HepG2 (cell line): ENCODE measurements around the gene RNASE7. TPM values are rescaled to one million over a fixed set of nuclear protein-coding genes. Genes with fewer than 3 reads are reported as not detected.

ENCODE experiments used
- AGO1 ChIP-seq: fragments of 200-400 bp; formaldehyde crosslinking; IDR thresholded peaks from 2 replicates; pipeline ENCODE4 v1.6.1; 2017; ENCODE audit warnings: mild to moderate bottlenecking, low read depth, low read length, moderate library complexity; ENCODE audit not compliant: poor library complexity, severe bottlenecking
- BORCS8-MEF2B ChIP-seq: sonication (generic); formaldehyde crosslinking; IDR thresholded peaks from 2 replicates; pipeline ENCODE4 v1.8.0; 2022; ENCODE audit warnings: mild to moderate bottlenecking, missing genetic modification reagents
- CCAR2 ChIP-seq: fragments of 200-400 bp; formaldehyde crosslinking; optimal IDR thresholded peaks from 2 replicates; pipeline ENCODE3; 2018; ENCODE audit warnings: low read depth, mild to moderate bottlenecking, low read length, moderate library complexity
- CREB3 ChIP-seq: sonication (generic); formaldehyde crosslinking; IDR thresholded peaks from 2 replicates; pipeline ENCODE4 v1.5.0; 2020; ENCODE audit warnings: missing genetic modification reagents
- KLF9 ChIP-seq: IDR thresholded peaks from 2 replicates; pipeline ENCODE4 v1.6.1; 2016; ENCODE audit warnings: low read depth
- MTERF4 ChIP-seq: sonication (generic); formaldehyde crosslinking; IDR thresholded peaks from 2 replicates; pipeline ENCODE4 v1.8.0; 2023; ENCODE audit warnings: mild to moderate bottlenecking, missing genetic modification reagents
- MXD1 ChIP-seq: sonication (generic); formaldehyde crosslinking; IDR thresholded peaks from 2 replicates; pipeline ENCODE4 v1.4.0; 2020; ENCODE audit warnings: mild to moderate bottlenecking, missing genetic modification reagents
- NR2F2 ChIP-seq: IDR thresholded peaks from 2 replicates; pipeline ENCODE4 v1.6.1; 2012; ENCODE audit warnings: low read depth, inconsistent platforms, borderline replicate concordance
- RBFOX2 ChIP-seq: fragments of 200-400 bp; formaldehyde crosslinking; IDR thresholded peaks from 2 replicates; pipeline ENCODE4 v1.6.1; 2017; ENCODE audit warnings: low read depth, mild to moderate bottlenecking, low read length
- SAFB2 ChIP-seq: sonication (generic); formaldehyde crosslinking; IDR thresholded peaks from 2 replicates; pipeline ENCODE4 v1.5.1; 2020; ENCODE audit warnings: missing genetic modification reagents, low read depth, mild to moderate bottlenecking, borderline replicate concordance
- SOX6 ChIP-seq, 2 experiments: fragments of 450-650 bp in 1 of 2; sonication (generic) in 1 of 2; formaldehyde crosslinking in 1 of 2; IDR thresholded peaks; 2 replicates each; pipeline versions ENCODE4 v1.4.0 to v1.6.1; 2017 to 2020; ENCODE audit warnings: antibody characterized with exemption in 1 of 2, mild to moderate bottlenecking in 1 of 2, missing genetic modification reagents in 1 of 2
- ZBTB40 ChIP-seq, 2 experiments: fragments of 450-650 bp in 1 of 2; sonication (generic) in 1 of 2; formaldehyde crosslinking in 1 of 2; IDR thresholded peaks; 2 replicates each; pipeline versions ENCODE4 v1.6.1 to v1.8.0; 2016 to 2022; ENCODE audit warnings: antibody characterized with exemption in 1 of 2, mild to moderate bottlenecking in 1 of 2, missing genetic modification reagents in 1 of 2
- ZIK1 ChIP-seq: sonication (generic); formaldehyde crosslinking; IDR thresholded peaks from 2 replicates; pipeline ENCODE4 v1.5.0; 2020; ENCODE audit warnings: mild to moderate bottlenecking, low read depth, missing genetic modification reagents, borderline replicate concordance
- ZNF121 ChIP-seq: sonication (generic); formaldehyde crosslinking; IDR thresholded peaks from 2 replicates; pipeline ENCODE4 v1.5.0; 2020; ENCODE audit warnings: mild to moderate bottlenecking, missing genetic modification reagents
- ZNF296 ChIP-seq: sonication (generic); formaldehyde crosslinking; conservative IDR thresholded peaks from 2 replicates; pipeline ENCODE4 v1.5.0; 2020; ENCODE audit warnings: mild to moderate bottlenecking, missing genetic modification reagents
- ZNF451 ChIP-seq: sonication (generic); formaldehyde crosslinking; IDR thresholded peaks from 2 replicates; pipeline ENCODE4 v1.5.0; 2020; ENCODE audit warnings: mild to moderate bottlenecking, missing genetic modification reagents
- ZSCAN30 ChIP-seq: sonication (generic); formaldehyde crosslinking; IDR thresholded peaks from 2 replicates; pipeline ENCODE4 v1.5.0; 2020; ENCODE audit warnings: mild to moderate bottlenecking, missing genetic modification reagents
- polyA plus RNA-seq, 8 experiments: library from polyadenylated mRNA; depleted of rRNA in 3 of 8; stranded (reverse) in 7 of 8; unstranded in 1 of 8; fragments of >200 nt; fragmentation: Illumina TruSeq in 4 of 8; extraction: Trizol in 4 of 8; gene quantifications; 2 replicates each; pipeline versions ENCODE4 v1.2.1 to v1.2.3, GENCODE V29; 2011 to 2016; ENCODE audit warnings: low read depth in 4 of 8, missing spikeins in 1 of 8, mixed read lengths in 1 of 8; ENCODE audit not compliant: insufficient read depth in 1 of 8
- total RNA-seq, 5 experiments: library from RNA; depleted of rRNA; stranded (reverse); fragments of >200 nt; fragmentation: Illumina TruSeq; extraction: Trizol; gene quantifications; 2 replicates each; pipeline ENCODE4 v1.2.3, GENCODE V29; 2016; ENCODE audit warnings: low read depth in 1 of 5

Gene RNASE7
- total and polyA plus RNA-seq, 2 of the 13 experiments (the other 11 are each of a cell fraction or from before 2014, with no cell fraction given), result 0.04 TPM; not detected in 1

GRCh38 chr14:21090940-21091663 lies 48.9 kb downstream of the RNASE7 start (continued):
- TF ChIP-seq ZBTB40 (IDR thresholded peaks at IDR 0.05) (no peak), ZBTB40 (CRISPR knock-in tag; IDR thresholded peaks at IDR 0.05) (no peak), SOX6 (IDR thresholded peaks at IDR 0.05) (no peak), SOX6 (CRISPR knock-in tag; IDR thresholded peaks at IDR 0.05) (0 out of 2 replicates have a peak, but pooled peaks have one; percentile 12), ZNF296 (CRISPR knock-in tag) (no peak), CCAR2 (no peak), KLF9 (CRISPR knock-in tag) (no peak), SAFB2 (CRISPR knock-in tag) (no peak), CREB3 (CRISPR knock-in tag) (no peak), NR2F2 (no peak), MXD1 (CRISPR knock-in tag) (0 out of 2 replicates have a peak, but pooled peaks have one; percentile 57), ZSCAN30 (no peak), AGO1 (peak; percentile 73), MTERF4 (CRISPR knock-in tag) (no peak), RBFOX2 (peak; percentile 66), BORCS8-MEF2B (CRISPR knock-in tag) (no peak), ZNF451 (no peak), ZNF121 (CRISPR knock-in tag) (no peak), ZIK1 (CRISPR knock-in tag) (no peak)
